ENCODE data around the gene SV2B. TPM values are rescaled to one million over a fixed set of nuclear protein-coding genes. Genes with fewer than 3 reads are reported as not detected.
"Not testable (repeated sequence)": the region's sequence is repeated elsewhere in the genome, so short reads cannot be mapped to it uniquely, and the experiment has no call there.

The SV2B gene
- total RNA-seq, 2 donors from 2014 or later = 0.04 to 0.13 TPM

DNA sequence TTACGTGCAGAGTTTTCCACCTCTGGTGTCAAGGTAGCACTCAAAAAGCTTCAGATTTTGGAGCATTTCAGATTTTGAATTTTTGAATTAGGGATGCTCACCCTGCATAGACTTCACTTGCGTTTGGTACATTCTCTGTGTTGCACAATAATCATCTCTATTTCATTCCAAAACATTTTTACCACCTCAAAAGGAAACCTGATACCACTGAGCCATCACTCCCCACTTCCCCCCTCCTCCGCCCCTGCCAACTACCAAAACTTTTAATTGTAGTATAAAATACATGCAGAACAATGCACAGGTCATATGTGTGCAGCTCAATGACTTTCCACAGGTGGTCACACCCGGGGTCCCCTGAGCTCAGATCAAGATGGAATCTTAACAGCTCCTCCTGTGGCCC is 208.8 kb downstream of the SV2B start:
- peak; percentile 23 for ATAC-seq (replicated peaks)
- Mint-ChIP-seq H3K27ac (no peak overlapping the region), H3K4me1 (peaks cover 41% of the 10 kb centered on the region), H3K9me3 (no peaks in the 10 kb centered on the region), H3K27me3 (peaks cover 20% of the 10 kb centered on the region), H3K4me3 (no peak overlapping the region), H3K36me3 (ENCODE audit: low read depth) (no peaks in the 10 kb centered on the region)

DNA sequence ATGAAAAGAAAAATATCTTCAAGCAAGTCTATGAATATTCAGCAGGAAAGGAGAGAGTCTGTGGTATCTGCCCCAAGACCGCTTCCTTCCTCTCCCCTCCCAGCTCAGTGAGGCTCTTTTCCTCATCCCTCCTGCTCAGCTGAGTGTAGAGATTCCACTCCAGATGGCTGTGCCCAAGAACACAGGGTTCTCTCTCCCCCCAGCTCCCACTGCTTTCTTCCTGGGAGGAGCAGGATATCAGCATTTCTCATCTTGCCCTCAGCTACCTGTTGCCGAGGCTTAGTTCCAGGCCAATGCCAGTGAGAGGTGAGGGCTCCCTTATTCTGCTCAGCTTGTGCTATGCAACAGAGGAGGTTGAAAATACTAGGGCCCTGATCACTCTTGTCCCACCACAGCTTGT is 211.9 kb downstream of the SV2B start:
- H3K36me3 Mint-ChIP-seq (ENCODE audit: low read depth) = no peaks in the 10 kb centered on the region
- peak overlapping the region; percentile 39 for H3K4me3 Mint-ChIP-seq
- peaks cover 8% of the 10 kb centered on the region for H3K27me3 Mint-ChIP-seq
- H3K9me3 Mint-ChIP-seq = no peaks in the 10 kb centered on the region
- ATAC-seq (replicated peaks) = peak; percentile 61
- peak overlapping the region; percentile 47 for H3K27ac Mint-ChIP-seq
- peaks cover 36% of the 10 kb centered on the region for H3K4me1 Mint-ChIP-seq

GRCh38 chr15:91316126-91316525 is 216.1 kb downstream of the SV2B start:
- ATAC-seq (replicated peaks) = peak; percentile 56
- Mint-ChIP-seq H3K4me3 (peak overlapping the region; percentile 37), H3K4me1 (peaks cover 31% of the 10 kb centered on the region), H3K27me3 (no peaks in the 10 kb centered on the region), H3K9me3 (no peaks in the 10 kb centered on the region), H3K27ac (no peak overlapping the region), H3K36me3 (ENCODE audit: low read depth) (no peaks in the 10 kb centered on the region)

DNA sequence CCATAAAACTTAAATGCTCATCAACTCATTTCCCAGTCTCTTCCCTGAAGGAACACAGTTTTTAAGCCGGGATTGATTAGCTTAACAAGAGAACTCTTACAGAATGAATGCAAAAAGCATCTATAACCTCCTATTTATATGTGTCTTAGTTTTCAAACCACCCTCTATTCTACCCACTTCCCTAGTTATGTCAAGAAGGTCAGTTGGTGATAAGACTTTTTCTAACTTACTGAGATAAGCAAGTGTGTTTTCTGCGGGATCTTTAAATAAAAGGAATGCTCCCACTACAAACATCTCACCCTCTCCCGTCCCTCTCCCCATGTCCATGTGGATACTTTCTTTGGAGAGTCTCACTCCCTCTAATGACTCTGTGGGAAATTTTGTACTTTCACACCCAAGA is 218.5 kb downstream of the SV2B start:
- no peak for ATAC-seq (replicated peaks)
- no peaks in the 10 kb centered on the region for H3K27me3 Mint-ChIP-seq
- H3K4me3 Mint-ChIP-seq = no peak overlapping the region
- no peaks in the 10 kb centered on the region for H3K36me3 Mint-ChIP-seq (ENCODE audit: low read depth)
- no peak overlapping the region for H3K27ac Mint-ChIP-seq
- H3K4me1 Mint-ChIP-seq = peaks cover 18% of the 10 kb centered on the region
- H3K9me3 Mint-ChIP-seq = no peaks in the 10 kb centered on the region

- no peak for ATAC-seq (replicated peaks)
- H3K27me3 Mint-ChIP-seq = no peaks in the 10 kb centered on the region
- peaks cover 2% of the 10 kb centered on the region for H3K9me3 Mint-ChIP-seq
- peaks cover 18% of the 10 kb centered on the region for H3K4me1 Mint-ChIP-seq
- H3K4me3 Mint-ChIP-seq = no peak overlapping the region
- no peak overlapping the region for H3K27ac Mint-ChIP-seq
- no peaks in the 10 kb centered on the region for H3K36me3 Mint-ChIP-seq (ENCODE audit: low read depth)
Observed at GRCh38 chr15:91318931-91319330, 218.9 kb downstream of the SV2B start.

DNA sequence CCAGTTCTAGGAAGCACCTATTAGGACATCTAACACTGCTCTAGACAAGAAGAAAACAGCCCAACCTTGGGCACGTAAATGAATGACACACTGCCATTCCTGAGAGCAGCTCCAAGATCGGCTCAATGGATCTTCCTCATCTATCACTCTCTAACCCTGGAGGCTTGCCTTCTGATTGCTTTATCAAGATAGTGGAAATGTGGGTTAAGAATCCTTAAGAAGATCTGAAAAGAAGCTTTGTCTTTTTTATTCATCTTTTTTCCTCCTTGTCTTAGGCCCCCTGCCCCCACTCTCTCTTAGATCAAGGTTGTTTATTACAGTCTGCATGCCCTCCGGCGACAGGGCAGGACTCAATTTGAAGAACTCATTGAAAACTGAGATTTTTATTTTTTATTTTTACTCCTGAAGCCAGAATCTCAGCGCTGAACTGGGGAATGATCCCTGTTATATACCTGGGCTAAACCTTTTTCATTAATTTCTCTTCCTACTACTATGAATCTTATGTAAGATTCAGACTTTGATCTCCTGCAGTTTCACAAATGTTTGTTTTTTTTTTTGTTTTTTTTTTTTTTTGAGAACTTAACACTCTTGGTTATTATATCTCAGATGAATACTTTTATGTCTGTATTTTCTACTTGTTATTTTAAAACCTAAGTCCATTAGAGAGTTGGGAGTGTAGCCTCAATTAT is 219.5 kb downstream of the SV2B start:
- no peaks in the 10 kb centered on the region for H3K27me3 Mint-ChIP-seq
- H3K4me1 Mint-ChIP-seq = peaks cover 18% of the 10 kb centered on the region
- H3K36me3 Mint-ChIP-seq (ENCODE audit: low read depth) = no peaks in the 10 kb centered on the region
- peaks cover 3% of the 10 kb centered on the region for H3K9me3 Mint-ChIP-seq
- peak overlapping the region; percentile 25 for H3K27ac Mint-ChIP-seq
- no peak for ATAC-seq (replicated peaks)
- peak overlapping the region; percentile 23 for H3K4me3 Mint-ChIP-seq

- peak; percentile 86 for ATAC-seq (replicated peaks)
- Mint-ChIP-seq H3K9me3 (peaks cover 3% of the 10 kb centered on the region), H3K4me1 (peaks cover 18% of the 10 kb centered on the region), H3K36me3 (ENCODE audit: low read depth) (no peaks in the 10 kb centered on the region), H3K27ac (peak overlapping the region; percentile 25), H3K4me3 (peak overlapping the region; percentile 23), H3K27me3 (no peaks in the 10 kb centered on the region)
Observed at GRCh38 chr15:91320101-91320500, 220.0 kb downstream of the SV2B start.

DNA sequence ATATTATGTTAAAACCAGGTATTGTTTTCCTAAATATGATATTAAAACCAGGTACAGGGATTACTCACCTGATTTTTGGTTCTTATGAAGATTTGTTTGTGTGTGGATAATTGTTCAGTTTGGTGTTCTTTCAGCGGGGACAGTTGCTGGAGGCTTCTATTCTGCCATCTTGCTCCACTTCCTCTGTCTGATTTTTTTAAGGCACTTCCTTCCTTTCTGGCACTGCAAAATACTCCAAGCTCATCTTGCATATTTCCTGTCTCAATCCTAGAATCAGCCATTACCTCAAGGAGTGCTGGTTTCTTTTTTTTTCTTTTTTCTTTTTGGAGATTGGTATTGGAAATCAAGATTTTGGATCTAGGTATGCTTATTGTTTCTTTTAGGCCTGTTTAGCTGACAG is 229.9 kb downstream of the SV2B start:
- peaks cover 6% of the 10 kb centered on the region for H3K9me3 Mint-ChIP-seq
- H3K4me3 Mint-ChIP-seq = no peak overlapping the region
- ATAC-seq (replicated peaks) = no peak
- peak overlapping the region; percentile 65 for H3K27ac Mint-ChIP-seq
- H3K36me3 Mint-ChIP-seq (ENCODE audit: low read depth) = no peaks in the 10 kb centered on the region
- peaks cover 11% of the 10 kb centered on the region for H3K4me1 Mint-ChIP-seq
- H3K27me3 Mint-ChIP-seq = no peaks in the 10 kb centered on the region

DNA sequence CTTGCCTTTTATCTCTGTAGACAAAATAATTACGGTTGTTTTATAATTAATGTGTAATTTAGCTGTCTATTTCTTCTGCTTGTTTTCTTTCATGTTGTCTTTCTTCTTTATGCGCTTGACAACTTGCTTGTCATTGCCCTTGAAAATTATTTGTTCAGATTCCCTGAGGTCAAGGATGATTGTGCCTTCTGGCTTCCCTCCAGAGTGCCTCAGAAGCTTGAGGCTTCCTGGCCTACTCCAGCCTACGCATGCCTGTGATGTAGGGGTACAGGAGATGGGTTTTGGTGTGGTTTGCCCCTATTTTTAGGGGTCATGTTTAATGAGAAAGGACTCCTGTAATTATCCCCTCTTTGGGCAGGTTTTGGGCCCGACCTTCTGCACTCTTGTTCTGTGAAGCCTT is 231.5 kb downstream of the SV2B start:
- Mint-ChIP-seq H3K4me1 (peaks cover 9% of the 10 kb centered on the region), H3K27ac (no peak overlapping the region), H3K9me3 (no peaks in the 10 kb centered on the region), H3K36me3 (ENCODE audit: low read depth) (no peaks in the 10 kb centered on the region), H3K27me3 (no peaks in the 10 kb centered on the region), H3K4me3 (no peak overlapping the region)
- ATAC-seq (replicated peaks) = no peak

GRCh38 chr15:91335702-91336101 is 235.6 kb downstream of the SV2B start:
- no peak overlapping the region for H3K4me3 Mint-ChIP-seq
- H3K4me1 Mint-ChIP-seq = peaks cover 8% of the 10 kb centered on the region
- H3K36me3 Mint-ChIP-seq (ENCODE audit: low read depth) = no peaks in the 10 kb centered on the region
- no peaks in the 10 kb centered on the region for H3K27me3 Mint-ChIP-seq
- H3K9me3 Mint-ChIP-seq = no peaks in the 10 kb centered on the region
- no peak overlapping the region for H3K27ac Mint-ChIP-seq
- no peak for ATAC-seq (replicated peaks)

- ATAC-seq (replicated peaks) = no peak
- H3K4me3 Mint-ChIP-seq = no peak overlapping the region
- peaks cover 8% of the 10 kb centered on the region for H3K4me1 Mint-ChIP-seq
- H3K9me3 Mint-ChIP-seq = no peaks in the 10 kb centered on the region
- no peaks in the 10 kb centered on the region for H3K27me3 Mint-ChIP-seq
- H3K36me3 Mint-ChIP-seq (ENCODE audit: low read depth) = no peaks in the 10 kb centered on the region
- H3K27ac Mint-ChIP-seq = peak overlapping the region; percentile 7
Observed at GRCh38 chr15:91336687-91337086, 236.6 kb downstream of the SV2B start.

DNA sequence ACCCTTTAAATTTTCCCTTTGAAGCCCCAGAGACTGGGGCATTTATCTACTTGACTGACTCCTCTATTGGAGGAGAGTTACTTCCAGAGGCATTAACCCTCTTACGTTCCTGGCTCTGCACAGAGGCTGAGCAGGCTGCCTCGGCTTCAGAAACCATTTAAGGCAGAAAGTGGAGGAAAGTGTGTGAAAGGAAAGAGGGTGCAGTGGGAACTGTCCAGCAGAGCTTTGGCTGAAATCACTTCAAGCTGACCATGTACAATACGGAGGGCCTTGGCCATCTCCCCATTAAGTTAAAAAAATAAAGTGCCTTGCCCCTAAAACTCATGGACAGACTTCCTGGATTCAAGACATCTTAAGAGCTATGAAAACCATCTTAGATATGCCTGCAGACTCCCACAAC is 238.7 kb downstream of the SV2B start:
- Mint-ChIP-seq H3K27me3 (no peaks in the 10 kb centered on the region), H3K36me3 (ENCODE audit: low read depth) (no peaks in the 10 kb centered on the region), H3K27ac (no peak overlapping the region), H3K4me3 (no peak overlapping the region), H3K9me3 (no peaks in the 10 kb centered on the region), H3K4me1 (peaks cover 8% of the 10 kb centered on the region)
- no peak for ATAC-seq (replicated peaks)

- no peaks in the 10 kb centered on the region for H3K36me3 Mint-ChIP-seq (ENCODE audit: low read depth)
Observed at GRCh38 chr15:91342097-91342496, 242.0 kb downstream of the SV2B start.

DNA sequence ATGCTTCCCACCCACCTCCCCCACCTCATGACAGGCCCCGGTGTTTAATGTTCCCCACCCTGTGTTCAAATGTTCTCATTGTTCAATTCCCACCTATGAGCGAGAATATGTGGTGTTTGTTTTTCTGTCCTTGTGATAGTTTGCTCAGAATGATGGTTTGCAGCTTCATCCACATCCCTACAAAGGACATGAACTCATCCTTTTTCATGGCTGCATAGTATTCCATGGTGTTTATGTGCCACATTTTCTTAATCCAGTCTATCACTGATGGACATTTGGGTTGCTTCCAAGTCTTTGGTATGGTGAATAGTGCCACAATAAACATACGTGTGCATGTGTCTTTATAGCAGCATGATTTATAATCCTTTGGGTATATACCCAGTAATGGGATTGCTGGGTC is 244.9 kb downstream of the SV2B start:
- H3K4me3 Mint-ChIP-seq; H3K36me3 Mint-ChIP-seq (ENCODE audit: low read depth); H3K9me3 Mint-ChIP-seq; H3K4me1 Mint-ChIP-seq; H3K27ac Mint-ChIP-seq; ATAC-seq (replicated peaks); H3K27me3 Mint-ChIP-seq: not testable (repeated sequence)

More at GRCh38 chr15:91342097-91342496, 242.0 kb downstream of the SV2B start:
- Mint-ChIP-seq H3K4me3 (no peak overlapping the region), H3K4me1 (no peaks in the 10 kb centered on the region), H3K27me3 (no peaks in the 10 kb centered on the region), H3K27ac (no peak overlapping the region), H3K9me3 (no peaks in the 10 kb centered on the region)
- ATAC-seq (replicated peaks) = no peak

GRCh38 chr15:91345736-91346135 is 245.7 kb downstream of the SV2B start:
- ATAC-seq (replicated peaks) = no peak
- Mint-ChIP-seq H3K4me1 (no peaks in the 10 kb centered on the region), H3K27me3 (no peaks in the 10 kb centered on the region), H3K4me3 (no peak overlapping the region), H3K27ac (no peak overlapping the region), H3K36me3 (ENCODE audit: low read depth) (no peaks in the 10 kb centered on the region), H3K9me3 (no peaks in the 10 kb centered on the region)

DNA sequence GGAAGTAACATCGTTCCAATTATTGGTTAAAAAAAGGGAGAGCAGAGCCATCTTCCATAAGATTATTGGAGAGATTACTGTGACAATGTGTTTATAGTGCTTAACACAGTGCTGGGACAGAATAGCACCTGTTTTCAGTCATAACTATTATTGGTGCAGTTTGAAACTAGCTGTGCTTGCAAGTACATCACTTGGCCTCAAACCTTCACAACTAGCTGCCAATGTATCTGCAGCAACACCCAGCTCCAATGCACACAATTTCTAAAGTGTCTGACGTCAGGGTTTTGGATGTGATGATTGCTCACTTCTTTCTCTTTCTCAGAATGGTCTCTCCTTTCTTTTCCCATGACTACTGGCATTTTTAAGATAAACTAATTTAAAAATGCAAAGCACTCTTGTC is 246.2 kb downstream of the SV2B start:
- Mint-ChIP-seq H3K9me3 (no peaks in the 10 kb centered on the region), H3K27ac (no peak overlapping the region), H3K36me3 (ENCODE audit: low read depth) (no peaks in the 10 kb centered on the region), H3K27me3 (no peaks in the 10 kb centered on the region), H3K4me1 (no peaks in the 10 kb centered on the region), H3K4me3 (no peak overlapping the region)
- no peak for ATAC-seq (replicated peaks)

Measured in activated T-helper 17 cell treated with anti-CD3 and anti-CD28 coated beads, Interleukin-2, amount 50 U/mL, for 72 hours (primary cell).